Activated CD4-positive, alpha-beta T cell treated with anti-CD3 and anti-CD28 coated beads for 48 hours (primary cell): Measurements from ENCODE around the gene LLCFC1.

Source experiments
- DNase-seq: peaks from one replicate; pipeline ENCODE4 v3.0.0-alpha.2; 2020

Gene LLCFC1

DNA sequence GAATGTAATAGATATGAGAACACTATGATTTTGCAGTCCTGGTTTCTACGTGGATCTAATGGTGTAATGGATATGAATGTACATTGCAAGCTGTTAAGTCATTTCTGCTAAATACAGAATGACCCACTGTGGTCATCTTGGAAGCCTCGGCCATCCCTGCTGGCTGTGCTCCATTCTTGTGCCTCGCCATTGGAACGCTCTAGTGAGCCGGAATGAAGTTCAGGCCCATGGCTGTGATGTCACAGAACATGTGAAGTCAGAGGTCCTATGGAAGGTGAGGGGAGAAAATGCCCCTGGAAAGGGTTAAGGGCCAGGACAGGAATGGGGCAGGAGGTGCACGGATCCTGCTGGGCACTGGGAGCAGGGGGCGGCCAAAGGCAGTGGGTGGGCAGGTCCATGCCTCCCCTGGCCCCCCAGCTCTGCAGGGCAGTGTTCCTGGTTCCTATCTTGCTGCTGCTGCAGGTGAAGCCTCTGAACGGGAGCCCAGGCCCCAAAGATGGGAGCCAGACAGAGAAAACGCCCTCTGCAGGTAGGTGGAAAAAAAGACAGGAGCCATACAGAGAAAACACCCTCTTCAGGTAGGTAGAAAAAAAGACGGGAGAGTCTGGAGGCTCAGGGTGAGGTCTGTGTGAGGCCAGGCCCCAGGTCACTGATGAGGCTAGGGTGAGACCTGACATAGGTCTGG is at the start of gene LLCFC1:
TSS of gene LLCFC1 (plus strand) at position 259 of the 685 bp plus-strand sequence. CDS start at position 397, 138 bp downstream.
- peak; percentile 20 for DNase-seq

DNA sequence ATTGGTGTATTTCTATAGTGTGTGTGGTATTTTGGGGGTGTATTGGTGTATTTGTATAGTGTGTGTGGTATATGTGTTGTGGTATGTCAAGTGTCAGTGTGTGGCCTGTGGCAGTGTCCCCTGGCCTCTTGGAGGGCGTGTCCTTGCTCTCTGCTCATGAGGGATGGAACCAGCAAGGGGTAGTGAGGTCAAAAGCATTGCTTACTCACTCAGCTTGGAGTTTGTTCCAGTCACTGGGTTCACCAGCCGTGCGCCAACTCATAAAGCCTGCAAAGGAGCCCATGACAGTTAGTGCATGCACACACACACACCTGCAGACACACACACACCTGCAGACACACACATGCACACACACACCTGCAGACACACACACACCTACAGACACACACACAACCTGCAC is 49.5 kb upstream of the LLCFC1 start:
- DNase-seq, result no peak

DNA sequence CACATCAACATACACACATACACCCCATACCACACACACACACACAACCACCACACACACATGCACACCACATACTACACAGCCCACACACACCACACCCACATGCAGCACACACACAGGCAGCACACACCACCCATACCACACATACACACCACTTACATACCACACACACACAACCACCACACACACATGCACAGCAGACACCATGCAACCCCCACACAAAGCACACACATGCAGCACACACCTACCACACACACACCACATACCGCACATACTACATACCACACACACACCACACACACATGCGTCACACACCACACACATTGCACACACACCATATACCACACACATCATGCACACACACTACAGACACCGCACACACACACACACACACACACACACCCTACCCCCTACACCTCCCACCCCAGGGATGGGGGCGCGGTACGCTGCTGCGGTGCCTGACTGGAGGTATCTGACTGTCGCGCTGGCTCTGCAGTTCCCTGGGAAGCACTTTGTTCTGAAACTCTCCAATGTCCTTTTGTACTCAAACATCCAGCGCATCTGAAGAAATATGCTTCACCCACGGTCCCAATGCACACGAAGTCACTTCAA is 48.3 kb upstream of the LLCFC1 start:
- no peak for DNase-seq

GRCh38 chr7:142891490-142892082 is 47.7 kb upstream of the LLCFC1 start:
- no peak for DNase-seq

DNA sequence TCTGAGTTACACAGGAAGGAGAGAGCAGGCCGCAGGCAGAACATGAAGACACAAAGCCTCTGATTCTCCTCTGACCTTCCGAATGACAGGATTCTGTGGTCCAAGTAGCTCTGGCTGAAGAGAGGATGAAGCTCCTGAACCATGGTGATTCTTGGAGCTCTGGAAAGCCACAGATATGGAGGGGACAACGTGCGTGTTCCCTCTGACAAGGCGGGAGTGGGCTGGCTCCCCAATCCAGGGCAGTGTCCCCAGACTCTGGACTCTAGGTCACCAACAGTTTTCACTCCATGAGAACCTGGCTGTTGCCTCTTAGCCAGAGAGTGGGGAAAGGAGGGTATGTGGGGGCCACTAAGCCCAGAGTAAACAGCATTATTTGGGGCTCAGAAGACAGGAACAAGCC is 46.3 kb upstream of the LLCFC1 start:
- DNase-seq, result no peak

DNA sequence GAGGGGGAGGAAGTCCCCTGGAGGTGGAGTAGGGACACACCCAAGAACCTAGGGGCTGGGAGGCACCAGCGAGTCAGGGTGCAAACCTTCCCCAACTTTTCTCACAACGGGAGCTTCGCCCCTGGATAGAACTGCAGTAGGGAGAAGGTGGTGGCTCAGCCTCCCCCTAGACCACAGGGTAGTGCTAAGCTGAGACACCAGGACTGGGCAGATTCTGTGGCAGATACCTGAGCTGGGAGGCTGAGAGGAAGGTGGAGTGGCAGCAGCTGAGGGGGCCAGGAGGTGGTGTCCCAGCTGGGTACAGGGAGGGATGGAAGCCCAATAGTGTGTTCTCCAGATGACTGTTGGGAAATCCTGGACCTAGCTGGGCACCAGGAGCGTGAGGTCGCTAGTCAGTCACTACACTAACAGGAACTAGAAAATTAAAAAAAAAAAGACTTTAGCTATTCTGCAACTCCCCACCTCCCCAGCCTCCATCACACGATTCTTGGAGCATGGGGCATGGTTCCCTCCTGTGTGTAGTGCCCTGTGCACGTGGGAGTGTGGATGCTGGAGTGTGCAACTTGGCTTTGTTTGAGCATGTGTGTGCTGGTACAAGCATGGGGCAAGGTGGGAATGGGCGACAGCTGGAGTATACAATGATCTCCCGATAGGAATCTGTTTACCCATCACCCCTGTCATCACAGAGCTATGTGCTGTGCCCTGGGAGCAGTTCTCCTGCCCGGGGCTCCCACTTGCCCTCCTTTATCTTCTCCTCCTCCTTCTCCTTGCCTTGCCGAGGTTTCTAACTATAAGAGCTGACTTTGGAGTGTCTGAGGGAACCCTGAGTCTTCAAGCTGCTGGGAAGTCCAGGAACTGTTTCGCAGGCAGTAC is 44.9 kb upstream of the LLCFC1 start:
- no peak for DNase-seq

DNA sequence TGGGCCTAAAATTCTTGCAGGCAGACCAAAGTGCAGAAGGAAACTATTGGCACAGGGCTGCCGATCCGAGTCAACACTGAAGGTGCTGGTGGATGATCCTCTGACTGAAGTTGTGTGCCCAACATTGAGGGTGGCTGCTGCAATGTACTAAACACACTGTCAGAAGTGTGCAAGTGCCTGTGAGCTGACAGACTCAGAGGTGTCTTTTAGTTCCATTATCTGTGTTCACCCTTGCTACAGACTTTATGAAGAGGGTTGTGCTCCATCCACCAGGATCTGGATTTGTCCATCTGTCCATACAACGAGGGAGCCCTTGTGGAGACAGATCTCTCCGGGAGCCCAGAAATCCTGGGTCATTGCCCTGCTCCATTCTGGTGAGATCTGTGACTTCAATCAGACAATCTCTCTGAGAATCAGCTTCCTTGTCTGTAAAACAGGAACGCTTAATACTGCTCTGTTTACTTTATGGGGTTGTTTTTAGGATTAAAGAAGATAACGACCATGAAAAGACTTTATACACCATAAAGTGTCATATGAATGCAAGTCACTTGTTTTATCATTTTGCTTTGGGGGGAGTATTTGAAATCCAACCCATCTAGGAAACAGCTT is 44.2 kb upstream of the LLCFC1 start:
- DNase-seq, result no peak

DNA sequence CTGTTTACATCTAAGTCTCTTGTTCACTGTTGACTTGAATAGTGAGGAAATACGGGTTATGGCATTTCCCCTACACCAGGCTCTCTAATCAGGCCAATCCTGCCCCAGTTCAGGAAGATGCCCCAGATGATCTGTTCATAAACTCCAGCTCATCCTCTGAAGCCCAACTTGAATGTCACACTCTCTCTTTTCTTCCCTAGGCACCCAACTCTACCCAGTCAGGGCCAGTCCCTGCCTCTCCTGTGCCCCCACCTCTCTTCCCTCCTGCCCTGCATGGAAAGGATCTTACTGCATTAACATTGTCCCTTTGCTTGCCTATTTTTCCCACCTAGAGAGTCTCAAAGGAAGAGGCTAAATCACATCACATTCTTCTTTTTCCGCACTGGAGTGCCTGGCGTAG is 43.1 kb upstream of the LLCFC1 start:
- DNase-seq, result no peak

DNA sequence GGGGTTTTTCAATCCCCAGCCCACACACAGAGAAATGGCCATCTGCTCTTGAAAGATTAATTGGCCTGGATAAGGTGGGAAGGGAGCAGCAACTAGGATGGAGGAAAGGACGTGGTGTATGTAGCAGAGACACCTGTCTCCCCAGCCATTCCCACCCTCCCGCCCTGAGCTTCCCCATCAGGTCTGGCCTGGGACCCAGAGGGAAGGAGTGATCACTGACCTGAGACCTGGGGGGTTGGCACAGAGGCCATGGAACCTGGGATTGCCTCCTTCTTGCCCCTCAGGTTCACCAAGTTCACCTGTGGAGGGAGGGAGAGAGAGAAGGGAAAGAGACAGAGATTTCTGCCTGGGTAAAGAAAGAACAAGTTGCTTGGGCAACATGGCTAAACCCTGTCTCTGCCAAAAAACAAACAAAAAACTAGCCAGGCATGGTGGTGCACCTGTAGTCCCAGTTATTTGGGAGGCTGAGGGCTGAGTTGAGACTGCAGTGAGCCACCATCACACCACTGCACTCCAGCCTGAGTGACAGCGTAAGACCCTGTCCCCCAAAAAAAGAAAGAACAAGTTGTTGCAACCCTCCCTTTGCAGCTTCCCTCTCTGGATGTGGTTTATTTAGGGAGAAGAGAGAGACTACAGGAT is 42.4 kb upstream of the LLCFC1 start:
- no peak for DNase-seq

DNA sequence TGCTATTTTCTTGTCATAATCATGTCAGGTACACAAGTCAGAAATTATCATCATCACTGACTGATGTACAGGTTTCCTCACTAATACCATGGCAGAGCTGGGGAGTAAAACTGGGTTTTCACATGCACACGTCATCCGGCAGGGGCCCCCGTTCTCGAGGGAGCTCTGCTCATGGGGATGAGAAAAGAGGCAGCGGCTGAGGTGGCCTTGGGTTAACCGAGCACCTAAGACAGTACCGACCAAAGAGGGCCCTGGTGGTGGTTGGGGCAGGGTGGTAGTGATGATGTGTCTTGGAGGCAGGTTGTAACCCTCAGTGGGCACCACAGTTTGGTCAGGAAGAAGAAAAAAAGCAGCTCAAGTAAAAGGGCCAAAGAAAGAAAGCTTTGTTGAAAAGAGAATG is 41.6 kb upstream of the LLCFC1 start:
- no peak for DNase-seq

DNA sequence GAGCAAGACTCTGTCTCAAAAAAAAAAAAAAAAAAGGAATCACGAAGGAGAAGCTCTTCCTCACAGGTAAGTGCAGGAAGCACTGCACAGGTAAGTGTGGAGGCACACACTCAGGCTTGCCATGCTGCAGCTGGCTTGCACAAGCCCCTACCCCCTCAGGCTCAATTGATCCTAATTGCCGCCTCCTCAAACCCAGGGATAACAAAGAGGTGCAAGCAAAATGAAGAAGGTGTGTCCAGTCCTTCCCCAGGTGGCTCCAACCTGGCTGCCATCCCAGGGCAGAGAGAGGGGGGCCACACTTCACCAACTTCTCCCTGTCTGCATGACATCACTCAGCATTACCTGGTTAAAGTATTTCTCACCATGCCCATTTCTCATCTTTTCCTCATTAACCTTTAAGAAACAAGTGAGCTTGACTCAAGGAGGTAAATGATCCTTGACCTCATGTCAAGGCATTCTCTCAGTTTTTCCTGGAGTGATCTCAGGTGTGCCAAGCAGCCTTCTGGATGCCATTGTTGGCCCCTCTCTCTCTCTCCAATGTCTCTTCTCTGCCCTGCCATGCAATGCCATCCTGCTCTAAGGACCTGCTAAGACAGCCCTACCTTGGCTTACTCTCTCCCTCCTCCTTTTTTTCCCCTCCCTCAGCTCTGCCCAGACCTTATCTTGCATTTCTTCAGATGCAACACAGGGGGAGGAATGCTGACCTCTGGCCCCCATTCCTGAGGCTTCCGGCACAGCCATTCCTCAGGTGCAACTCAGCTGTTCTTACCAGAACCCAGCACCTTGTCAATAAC is 40.7 kb upstream of the LLCFC1 start:
- DNase-seq, result no peak

DNA sequence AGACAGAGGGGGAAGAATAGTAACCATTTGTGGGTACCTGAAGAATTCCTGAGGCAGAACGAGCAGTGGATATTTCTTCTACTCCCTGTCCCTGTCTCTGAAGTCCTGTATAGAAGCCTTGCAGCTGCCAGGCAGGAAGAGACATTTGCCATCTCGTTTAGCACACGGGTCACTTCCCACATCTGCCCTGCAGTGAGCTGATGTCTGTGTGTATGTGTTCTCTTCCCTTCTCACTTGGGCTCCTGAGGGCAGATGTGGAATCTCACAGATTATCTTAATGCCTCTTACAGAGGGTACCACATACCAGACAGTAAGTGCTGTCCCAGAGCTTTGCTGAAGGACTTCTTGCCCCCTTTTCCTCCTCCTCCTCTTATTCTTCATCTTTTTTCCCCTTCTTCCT is 39.6 kb upstream of the LLCFC1 start:
- DNase-seq, result no peak

DNA sequence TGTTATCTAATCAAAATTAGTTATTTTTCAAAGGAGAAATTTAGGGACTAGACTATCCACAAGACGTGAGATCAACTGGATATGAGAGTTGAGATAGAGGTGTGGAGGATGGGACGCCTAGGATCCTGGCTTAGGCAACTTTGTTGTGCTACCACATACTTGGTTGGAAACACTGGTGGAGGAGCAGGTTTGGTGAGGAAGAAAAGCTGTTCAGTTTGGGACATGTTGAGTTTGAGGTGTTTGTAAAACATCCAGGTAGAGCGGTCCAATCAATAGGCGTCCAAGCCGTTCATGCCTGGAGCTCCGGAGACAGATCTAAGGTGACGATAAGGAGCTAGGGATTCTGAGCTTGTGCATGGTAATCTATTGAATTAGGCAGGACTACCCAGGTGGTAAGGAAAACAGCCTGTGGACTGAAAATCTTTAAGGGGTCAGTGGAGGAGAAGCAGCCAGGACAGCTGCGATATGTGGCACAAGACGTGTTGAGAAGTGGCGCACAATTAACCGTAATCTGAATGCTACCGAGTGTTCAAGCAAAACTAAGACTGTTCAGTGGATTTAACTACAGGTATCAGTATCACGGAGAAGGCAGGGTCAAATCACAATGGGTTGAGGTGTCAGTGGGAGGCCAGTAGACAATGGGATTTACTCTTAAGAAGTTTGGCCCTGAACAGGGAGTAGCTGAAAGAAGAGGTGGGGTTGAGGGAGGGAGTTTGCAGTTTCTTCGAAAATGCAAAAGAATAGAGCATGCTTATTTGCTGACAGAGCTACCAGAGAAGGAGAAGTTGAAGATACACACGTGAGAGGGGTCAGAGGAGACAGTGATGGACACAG is 37.6 kb upstream of the LLCFC1 start:
- DNase-seq, result no peak

DNA sequence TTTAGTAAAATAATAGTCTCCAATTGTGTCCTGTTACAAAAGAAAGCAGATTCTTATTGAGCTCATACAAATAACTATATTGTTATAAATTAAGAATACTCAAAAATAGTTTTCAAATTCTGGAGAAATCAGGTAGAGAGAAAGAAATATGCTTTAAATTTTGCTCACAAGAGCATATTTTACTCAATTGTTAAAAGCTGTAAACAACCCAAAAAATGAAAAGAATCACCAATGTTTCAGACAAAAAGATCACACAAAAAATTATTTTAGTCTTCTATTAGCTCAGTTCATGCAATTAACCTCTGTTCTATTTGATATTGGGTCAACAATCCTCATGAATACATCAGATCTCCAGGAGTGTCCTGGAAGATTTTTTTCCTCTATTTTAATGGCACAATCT is 35.2 kb upstream of the LLCFC1 start:
- no peak for DNase-seq

DNA sequence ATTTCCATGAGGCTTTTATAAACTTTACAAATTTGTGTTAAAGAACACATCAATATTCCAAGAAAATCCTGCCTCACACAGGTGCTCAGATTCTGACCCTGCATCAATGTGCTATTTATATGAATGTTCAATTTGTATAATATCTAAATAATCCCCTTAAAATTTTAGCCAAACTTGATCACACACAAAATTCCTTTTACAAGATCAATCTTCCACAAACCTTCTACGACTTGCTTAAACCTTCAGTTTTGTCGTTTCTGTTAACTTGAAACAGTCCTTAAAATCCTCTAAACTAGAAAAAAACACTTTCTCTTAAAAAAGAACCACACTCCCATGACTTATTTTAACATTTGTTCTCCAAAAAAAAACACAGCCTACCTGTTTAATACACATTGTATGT is 33.5 kb upstream of the LLCFC1 start:
- no peak for DNase-seq

DNA sequence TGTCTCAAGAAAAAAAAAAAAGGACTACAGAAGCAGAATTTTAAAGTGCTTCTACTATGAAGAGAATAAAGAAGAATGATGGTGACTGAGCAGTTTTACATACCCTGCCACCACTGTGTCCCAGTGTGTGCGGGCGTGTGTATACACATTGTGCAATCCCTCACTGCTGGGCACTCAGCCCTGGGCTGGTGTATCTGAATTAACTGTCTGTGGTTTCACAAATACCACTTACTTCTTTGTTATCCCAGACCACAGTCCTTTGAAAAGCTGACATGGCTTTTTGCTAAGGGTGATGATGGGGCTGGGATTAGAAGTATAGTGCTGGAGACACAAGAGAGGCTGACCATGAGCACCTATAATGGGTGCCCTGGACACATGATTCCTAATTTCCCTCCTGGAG is 32.6 kb upstream of the LLCFC1 start:
- no peak for DNase-seq

DNA sequence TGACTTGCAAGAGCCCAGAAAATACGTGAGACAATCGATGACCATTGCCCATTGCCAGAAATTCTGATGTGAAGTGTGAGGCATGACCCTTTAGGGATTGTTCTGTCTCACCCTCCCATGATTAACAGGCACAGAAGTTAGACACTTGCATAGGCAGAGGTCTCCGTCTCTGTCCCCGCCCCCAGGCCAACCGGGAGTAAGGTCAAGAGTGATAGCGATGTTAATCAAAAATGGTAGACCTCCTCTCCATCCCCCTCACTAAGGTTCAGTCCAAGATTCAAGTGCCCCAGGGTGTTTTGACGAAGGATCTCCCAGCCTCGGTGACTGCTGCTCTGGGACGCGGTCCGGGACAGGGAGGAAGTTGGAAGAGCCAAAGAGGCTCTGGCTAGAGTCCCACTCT is 31.0 kb upstream of the LLCFC1 start:
- no peak for DNase-seq

- DNase-seq, result no peak
These were observed 30.1 kb upstream of the LLCFC1 start for GRCh38 chr7:142908921-142909890.

DNA sequence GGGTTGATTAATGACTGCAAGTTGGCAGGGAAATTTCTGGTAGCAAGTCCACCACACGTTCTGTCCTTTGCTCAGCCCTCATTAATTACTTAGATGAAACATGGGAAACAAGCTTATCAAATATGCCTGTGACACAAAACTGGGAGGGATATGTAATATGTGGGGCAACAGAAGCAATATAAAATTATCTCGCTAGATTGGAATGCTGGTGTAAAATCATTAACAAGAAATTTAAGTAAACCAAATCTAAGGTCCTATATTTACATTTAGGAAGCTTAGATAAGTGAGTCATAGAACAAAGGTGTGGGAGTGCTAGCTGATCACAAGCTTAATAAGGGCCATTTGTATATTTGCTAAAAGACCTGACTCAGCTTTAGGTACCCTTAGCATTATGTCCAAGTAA is 29.3 kb upstream of the LLCFC1 start:
- DNase-seq, result no peak

GRCh38 chr7:142910481-142910880 is 28.8 kb upstream of the LLCFC1 start:
- DNase-seq, result no peak
